Measurements from ENCODE around the gene ST7.
A peak's percentile ranks its signal among the peaks of the same experiment; 100 is the strongest.

ST7 gene, protein sequence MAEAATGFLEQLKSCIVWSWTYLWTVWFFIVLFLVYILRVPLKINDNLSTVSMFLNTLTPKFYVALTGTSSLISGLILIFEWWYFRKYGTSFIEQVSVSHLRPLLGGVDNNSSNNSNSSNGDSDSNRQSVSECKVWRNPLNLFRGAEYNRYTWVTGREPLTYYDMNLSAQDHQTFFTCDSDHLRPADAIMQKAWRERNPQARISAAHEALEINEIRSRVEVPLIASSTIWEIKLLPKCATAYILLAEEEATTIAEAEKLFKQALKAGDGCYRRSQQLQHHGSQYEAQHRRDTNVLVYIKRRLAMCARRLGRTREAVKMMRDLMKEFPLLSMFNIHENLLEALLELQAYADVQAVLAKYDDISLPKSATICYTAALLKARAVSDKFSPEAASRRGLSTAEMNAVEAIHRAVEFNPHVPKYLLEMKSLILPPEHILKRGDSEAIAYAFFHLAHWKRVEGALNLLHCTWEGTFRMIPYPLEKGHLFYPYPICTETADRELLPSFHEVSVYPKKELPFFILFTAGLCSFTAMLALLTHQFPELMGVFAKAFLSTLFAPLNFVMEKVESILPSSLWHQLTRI

DNA sequence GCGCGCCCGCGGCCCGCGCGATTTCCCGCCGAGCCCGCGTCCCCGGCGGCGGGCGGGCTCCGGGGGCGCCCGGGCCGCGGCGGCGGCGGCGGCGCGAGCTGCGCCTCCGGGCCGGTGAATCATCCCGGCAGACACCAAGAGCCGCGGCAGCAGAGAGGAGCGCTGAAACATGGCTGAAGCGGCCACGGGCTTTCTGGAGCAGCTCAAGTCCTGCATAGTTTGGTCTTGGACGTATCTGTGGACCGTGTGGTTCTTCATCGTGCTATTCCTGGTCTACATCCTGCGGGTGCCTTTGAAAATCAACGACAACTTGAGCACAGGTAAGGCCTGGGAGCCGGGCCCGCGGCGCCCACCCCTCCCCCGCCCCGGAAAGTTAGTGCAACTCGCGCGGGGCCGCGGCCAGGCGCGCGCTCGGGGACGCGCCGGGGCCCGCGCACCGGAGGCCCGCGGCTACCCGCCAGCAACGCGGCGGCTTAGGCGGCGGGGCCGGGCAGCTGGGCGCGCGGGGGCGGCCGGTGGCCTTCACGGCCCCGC lies at the start of gene ST7:
TSS of gene ST7 (plus strand) at position 130 of the 534 bp plus-strand sequence. CDS start at position 170, 40 bp downstream.
- DNase-seq (ENCODE audit: low spot score) = peak; percentile 83
- Histone ChIP-seq H3K4me3 (peak within 1 kb of the TSS; percentile 97), H3K27ac (peak within 1 kb of the TSS; percentile 100)
- TF ChIP-seq, protein P1, sequence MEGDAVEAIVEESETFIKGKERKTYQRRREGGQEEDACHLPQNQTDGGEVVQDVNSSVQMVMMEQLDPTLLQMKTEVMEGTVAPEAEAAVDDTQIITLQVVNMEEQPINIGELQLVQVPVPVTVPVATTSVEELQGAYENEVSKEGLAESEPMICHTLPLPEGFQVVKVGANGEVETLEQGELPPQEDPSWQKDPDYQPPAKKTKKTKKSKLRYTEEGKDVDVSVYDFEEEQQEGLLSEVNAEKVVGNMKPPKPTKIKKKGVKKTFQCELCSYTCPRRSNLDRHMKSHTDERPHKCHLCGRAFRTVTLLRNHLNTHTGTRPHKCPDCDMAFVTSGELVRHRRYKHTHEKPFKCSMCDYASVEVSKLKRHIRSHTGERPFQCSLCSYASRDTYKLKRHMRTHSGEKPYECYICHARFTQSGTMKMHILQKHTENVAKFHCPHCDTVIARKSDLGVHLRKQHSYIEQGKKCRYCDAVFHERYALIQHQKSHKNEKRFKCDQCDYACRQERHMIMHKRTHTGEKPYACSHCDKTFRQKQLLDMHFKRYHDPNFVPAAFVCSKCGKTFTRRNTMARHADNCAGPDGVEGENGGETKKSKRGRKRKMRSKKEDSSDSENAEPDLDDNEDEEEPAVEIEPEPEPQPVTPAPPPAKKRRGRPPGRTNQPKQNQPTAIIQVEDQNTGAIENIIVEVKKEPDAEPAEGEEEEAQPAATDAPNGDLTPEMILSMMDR (IDR thresholded peaks at IDR 0.05) = no peak

DNA sequence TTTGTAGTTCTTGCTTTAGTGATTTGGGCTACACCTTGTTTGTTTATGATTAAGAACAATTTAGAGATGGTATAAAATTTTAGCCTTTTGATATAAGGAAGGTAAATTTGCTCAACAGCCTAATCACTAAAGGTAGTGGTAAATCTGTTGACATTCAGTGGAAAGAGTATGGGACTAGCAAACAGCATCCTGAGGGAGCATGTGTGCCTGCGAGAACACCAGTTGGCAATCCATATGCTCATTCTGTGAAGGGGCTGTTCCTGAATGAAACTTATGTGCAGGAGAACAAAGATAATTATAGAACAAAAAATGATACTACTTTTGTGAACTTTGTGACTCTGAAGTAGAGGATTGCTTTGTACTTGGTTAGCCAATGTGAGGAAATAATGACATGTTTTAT lies 46.9 kb upstream of the ST7 start:
- no peak overlapping the region for H3K27ac ChIP-seq
- DNase-seq (ENCODE audit: low spot score) = no peak
- no peak overlapping the region for H3K4me3 ChIP-seq
- TF ChIP-seq, protein P1 (IDR thresholded peaks at IDR 0.05) = no peak

GRCh38 chr7:116910383-116910782 lies 42.9 kb upstream of the ST7 start:
- no peak overlapping the region for H3K4me3 ChIP-seq
- DNase-seq (ENCODE audit: low spot score) = no peak
- TF ChIP-seq, protein P1 (IDR thresholded peaks at IDR 0.05) = no peak
- no peak overlapping the region for H3K27ac ChIP-seq

DNA sequence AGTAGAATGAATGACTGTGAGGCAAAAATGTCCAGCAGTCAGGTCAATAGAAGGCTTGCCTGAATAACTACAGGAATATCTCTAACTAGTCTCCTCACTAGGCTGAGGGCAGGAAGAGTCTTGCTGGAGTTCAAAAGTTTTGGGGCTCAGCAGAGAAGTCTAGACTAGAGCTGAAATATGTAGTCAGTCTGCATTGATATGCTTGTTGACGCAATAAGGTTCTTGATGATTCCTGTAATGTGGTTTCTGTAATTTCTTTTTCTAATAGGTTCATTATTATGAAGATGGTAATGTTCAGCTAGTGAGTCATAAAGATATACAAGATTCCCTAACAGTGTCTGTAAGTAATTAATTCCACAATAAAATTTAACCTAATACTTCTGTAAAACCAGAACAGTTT lies 41.5 kb upstream of the ST7 start:
- no peak overlapping the region for H3K4me3 ChIP-seq
- no peak overlapping the region for H3K27ac ChIP-seq
- TF ChIP-seq, protein P1 (IDR thresholded peaks at IDR 0.05) = no peak
- DNase-seq (ENCODE audit: low spot score) = no peak

DNA sequence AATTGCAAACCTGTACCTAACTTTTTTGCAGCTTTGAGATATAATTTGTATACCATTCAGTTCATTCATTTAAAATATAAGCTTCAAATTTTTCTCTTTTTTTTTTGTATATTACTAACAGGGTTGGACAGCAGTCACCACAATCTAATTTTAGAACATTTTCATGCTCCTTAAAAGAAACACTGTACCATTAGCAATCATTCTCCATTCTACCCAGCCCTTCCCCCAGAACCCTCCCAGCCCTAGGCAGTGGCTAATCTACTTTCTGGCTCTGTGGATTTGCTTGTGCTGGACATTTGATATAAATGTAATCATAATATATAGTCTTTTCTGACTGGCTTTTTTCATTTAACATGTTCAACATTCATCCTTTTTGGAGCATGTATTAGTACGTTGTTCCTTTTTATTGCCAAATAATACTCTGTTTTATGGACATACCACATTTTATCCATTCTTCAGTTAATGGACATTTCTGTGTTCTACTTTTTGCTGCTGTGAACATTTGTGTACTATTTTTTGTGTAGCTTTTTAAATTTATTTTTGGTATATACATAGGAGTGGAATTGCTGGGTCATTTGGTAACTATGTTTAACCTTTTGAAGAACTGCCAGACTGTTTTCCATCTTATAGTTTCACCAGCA lies 40.9 kb upstream of the ST7 start:
- no peak overlapping the region for H3K4me3 ChIP-seq
- DNase-seq (ENCODE audit: low spot score) = no peak
- TF ChIP-seq, protein P1 (IDR thresholded peaks at IDR 0.05) = no peak
- H3K27ac ChIP-seq = no peak overlapping the region

- TF ChIP-seq, protein P1 (IDR thresholded peaks at IDR 0.05) = no peak
- no peak overlapping the region for H3K27ac ChIP-seq
- H3K4me3 ChIP-seq = no peak overlapping the region
- DNase-seq (ENCODE audit: low spot score) = no peak
These were observed 34.6 kb upstream of the ST7 start for GRCh38 chr7:116918704-116919103.
